Measurements from ENCODE around the gene TMEM43. TPM values are rescaled to one million over a fixed set of nuclear protein-coding genes. Genes with fewer than 3 reads are reported as not detected.
"Not testable (repeated sequence)": the region's sequence is repeated elsewhere in the genome, so short reads cannot be mapped to it uniquely, and the experiment has no call there.

Gene TMEM43
- total RNA-seq, result 90.5 and 112 TPM in 2 replicates
- polyA plus RNA-seq (2012), result 65.0 TPM

GRCh38 chr3:14124615-14125192, at the start of gene TMEM43, which contains the start of gene CHCHD4:
TMEM43 (plus strand) TSS chr3:14125052; CDS start chr3:14125194, 142 bp downstream.
CHCHD4 (minus strand) TSS chr3:14124870; CDS start chr3:14124676, 194 bp downstream.
- peak; percentile 99 for DNase-seq (ENCODE audit: low read depth)

DNA sequence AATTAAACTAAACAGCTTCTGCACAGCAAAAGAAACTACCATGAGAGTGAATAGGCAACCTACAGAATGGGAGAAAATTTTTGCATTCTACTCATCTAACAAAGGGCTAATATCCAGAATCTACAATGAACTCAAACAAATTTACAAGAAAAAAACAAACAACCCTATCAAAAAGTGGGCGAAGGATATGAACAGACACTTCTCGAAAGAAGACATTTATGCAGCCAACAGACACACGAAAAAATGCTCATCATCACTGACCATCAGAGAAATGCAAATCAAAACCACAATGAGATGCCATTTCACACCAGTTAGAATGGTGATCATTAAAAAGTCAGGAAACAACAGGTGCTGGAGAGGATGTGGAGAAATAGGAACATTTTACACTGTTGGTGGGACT, 49.6 kb upstream of the TMEM43 start:
- DNase-seq (ENCODE audit: low read depth), result not testable (repeated sequence)

- DNase-seq (ENCODE audit: low read depth), result no peak
These were observed 47.5 kb upstream of the TMEM43 start for GRCh38 chr3:14077310-14077709.

DNA sequence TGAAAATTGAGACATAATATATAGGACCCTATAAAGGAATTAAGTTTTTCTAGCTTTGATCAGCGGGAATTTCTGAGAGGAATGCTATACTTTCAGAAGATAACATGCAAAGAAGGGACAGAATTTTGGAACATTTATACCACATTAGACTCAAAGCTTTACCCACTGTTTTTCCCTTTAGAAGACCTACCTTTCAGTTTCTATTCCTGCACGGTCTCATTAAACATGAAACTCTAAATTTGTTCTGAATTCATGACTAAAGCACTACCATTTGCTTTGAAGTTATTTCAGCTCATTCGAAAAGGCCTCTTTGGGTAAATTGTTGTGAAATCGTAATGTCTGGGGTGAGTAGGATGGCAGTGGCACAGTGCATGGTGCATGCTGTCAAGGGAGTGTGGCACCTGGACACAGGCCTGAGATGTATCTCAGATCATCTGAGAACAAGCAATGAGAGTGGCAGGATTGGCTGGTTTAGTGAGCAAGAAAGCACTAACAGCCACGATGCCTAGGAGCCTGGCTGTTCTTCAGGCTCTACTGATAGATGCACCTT, 42.7 kb upstream of the TMEM43 start:
- DNase-seq (ENCODE audit: low read depth), result no peak

DNA sequence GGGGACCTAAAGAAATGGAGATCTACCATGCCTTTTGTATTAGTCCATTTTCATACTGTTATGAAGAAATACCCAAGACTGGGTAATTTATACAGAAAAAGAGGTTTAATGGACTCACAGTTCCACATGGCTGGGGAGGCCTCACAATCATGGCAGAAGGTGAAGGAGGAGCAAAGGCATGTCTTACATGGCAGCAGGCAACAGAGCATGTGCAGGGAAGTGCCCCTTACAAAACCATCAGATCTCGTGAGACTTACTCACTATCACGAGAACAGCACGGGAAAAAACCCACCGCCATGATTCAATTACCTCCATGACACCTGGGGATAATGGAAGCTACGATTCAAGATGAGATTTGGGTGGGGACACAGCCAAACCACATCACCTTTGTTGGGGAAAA, 37.4 kb upstream of the TMEM43 start:
- not testable (repeated sequence) for DNase-seq (ENCODE audit: low read depth)

- not testable (repeated sequence) for DNase-seq (ENCODE audit: low read depth)
These were observed 32.9 kb upstream of the TMEM43 start for GRCh38 chr3:14091959-14092358.

- DNase-seq (ENCODE audit: low read depth), result no peak
These were observed 32.4 kb upstream of the TMEM43 start for GRCh38 chr3:14092464-14092863.

- DNase-seq (ENCODE audit: low read depth), result no peak
These were observed 31.0 kb upstream of the TMEM43 start for GRCh38 chr3:14093831-14094230.

DNA sequence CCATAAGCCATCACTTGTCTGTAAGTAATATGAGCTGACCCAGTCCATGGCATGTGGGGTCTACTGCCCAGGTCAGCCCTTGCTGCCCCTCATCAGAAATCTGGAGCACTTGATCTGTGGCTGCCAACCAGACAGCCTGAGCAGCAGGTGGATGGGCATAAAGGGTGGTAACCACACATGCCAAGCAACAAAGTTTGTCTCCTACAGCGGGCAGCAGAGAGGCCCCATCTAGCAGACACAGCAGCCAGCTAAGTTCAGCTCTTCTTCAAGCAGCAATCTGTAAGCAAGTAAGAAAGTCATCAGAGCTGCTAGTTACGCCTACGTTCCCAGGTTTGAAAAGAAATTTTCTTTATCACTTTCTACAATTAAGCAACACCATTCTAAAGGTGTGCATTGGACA, 28.1 kb upstream of the TMEM43 start:
- DNase-seq (ENCODE audit: low read depth), result peak; percentile 44

DNA sequence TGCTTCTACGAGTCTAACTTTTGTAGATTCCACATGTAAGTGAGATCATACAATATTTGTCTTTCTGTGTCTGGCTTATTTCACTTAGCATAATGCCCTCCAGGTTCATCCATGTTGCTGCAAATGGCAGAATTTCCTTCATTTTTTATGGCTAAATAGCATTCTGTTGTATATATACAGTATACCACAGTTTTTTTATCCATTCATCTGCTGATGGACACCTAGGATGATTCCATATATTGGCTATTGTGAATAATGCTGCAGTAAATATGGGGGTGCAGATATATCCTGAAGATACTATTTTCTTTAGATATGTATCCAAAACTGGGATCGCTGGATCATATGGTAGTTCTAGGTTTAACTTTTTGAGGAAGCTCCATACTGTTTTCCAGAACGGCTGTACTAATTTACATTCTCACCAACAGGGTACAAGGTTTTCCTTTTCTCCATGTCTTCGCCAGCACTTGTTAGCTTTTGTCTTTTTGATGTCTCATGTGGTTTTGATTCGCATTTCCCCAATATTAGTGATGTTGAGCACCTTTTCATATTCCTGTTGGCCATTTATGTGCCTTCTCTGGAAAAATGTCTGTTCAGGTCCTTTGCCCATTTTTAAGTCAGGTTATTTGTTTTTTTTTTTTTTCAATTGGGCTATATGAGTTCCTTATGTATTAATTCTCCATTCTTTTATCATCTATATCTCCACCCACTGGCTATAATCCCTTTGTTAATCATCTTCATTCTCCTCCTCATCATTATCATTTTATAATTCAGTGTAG, 27.0 kb upstream of the TMEM43 start:
- no peak for DNase-seq (ENCODE audit: low read depth)

DNA sequence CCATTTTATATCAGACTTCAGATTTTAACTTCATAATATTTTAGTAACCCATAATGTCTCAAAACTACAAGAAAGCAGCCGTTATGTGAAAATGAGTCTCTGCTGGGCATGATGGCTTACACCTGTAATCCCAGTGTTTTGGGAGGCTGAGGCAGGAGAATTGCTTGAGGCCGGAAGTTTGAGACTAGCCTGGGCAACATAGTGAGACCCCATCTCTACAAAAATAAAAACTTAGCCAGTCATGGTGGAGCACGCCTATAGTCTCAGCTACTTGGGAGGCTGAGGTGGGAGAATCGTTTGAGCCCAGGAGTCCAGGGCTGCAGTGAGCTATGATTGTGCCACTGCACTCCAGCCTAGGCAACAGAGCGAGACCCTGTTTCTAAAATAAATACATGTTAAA, 15.0 kb upstream of the TMEM43 start:
- DNase-seq (ENCODE audit: low read depth), result not testable (repeated sequence)

DNA sequence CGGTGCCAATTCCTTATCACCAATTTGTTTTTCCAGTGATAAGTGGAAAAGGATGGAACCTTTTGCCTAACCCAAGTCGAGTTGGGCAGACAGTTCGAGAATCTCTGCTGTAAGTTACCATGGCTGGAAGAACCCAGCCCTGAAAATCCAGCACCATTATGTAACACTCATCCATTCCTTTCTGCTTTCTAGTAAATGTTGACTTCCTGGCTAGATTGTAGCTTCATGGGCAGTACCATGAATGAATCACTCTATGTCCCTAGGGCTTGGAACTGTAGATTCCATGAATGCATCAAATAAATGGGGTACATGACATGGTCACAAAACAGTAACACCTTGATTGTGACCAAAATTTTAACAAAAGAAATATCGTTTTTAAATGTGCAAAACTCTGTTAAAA, 14.2 kb upstream of the TMEM43 start:
- DNase-seq (ENCODE audit: low read depth), result no peak

GRCh38 chr3:14113965-14114635, 10.8 kb upstream of the TMEM43 start:
- no peak for DNase-seq (ENCODE audit: low read depth)

GRCh38 chr3:14117468-14118399, 7.1 kb upstream of the TMEM43 start:
- no peak for DNase-seq (ENCODE audit: low read depth)

GRCh38 chr3:14118400-14119381, 6.2 kb upstream of the TMEM43 start:
- DNase-seq (ENCODE audit: low read depth), result no peak

DNA sequence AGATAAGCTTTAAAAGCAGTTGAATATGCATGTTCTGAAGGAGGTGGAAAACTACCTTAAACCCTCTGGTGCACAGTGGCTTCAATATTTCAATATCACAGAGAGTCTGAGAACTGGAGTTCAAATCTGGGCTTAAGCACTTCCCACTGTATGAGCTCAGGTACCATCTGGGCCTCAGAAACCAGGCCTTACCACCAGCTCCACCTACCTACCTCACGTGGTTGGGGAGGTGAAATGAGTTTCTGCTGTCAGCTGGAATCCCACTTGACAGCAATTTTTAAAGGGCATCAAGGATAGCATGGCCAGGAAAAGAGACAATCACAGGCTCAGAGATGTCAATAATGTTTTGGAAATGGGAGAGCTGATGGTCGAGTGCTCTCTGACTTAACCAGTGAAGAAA, 5.2 kb upstream of the TMEM43 start:
- DNase-seq (ENCODE audit: low read depth), result no peak

DNA sequence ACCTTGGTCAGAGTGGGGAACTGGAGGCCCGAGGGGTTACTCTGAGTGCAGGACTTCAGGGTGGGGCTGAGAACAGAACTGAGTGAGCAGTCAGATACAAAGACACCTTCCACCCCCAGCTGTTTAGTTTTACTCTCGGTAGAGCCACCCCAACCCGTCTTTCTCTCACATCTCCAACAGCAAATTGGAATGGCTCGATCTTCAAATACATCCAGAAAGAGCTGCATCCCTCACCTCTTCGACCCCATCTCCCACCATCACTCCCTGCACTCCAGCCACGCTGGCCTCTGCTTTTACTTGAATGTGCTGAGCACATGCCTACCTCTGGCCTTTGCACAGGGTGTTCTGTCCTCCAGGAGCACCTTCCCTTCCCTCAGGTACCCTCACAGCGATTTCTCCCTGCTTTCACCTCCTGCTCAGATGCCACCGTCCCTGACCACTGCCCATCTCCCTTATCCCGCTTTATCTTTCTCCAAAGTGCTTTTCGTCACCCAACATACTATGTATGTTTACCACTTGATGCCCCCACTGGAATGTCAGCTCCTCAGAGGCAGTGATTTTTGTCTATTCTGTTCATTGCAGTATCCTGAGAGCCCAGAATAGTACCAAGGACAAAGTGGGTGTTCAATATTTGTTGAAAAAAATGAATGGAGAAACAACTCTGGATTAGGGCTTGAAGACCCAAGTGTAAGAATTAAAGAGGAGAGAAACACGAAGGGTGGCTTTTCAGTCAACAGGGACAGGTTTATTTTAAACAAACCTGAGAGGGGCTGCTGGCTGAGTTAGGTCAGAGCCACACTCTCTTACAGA, 4.5 kb upstream of the TMEM43 start:
- DNase-seq (ENCODE audit: low read depth), result no peak

GRCh38 chr3:14120921-14121448, 3.9 kb upstream of the TMEM43 start:
- not testable (repeated sequence) for DNase-seq (ENCODE audit: low read depth)

Measured in myocyte (in vitro differentiated cells).